ENCODE results near the gene TAF1. TPM values are rescaled to one million over a fixed set of nuclear protein-coding genes. Genes with fewer than 3 reads are reported as not detected.

Gene TAF1
- total and polyA plus RNA-seq, 2 of the 13 experiments (the other 11 are each of a cell fraction or from before 2014, with no cell fraction given): 8.1 to 17.7 TPM

- Histone ChIP-seq H3K9me3 (ENCODE audit: low read length) (no peaks in the 10 kb centered on the region), H4K20me1 (ENCODE audit: insufficient read depth, low read length) (no peaks in the 10 kb centered on the region), H3K9ac (ENCODE audit: insufficient read depth, low read depth, low read length) (no peak overlapping the region), H3K4me3 (replicated peaks in 1 of 3; ENCODE audit: insufficient read depth in 1 of 3, low read depth in 2 of 3, low read length in 3 of 3) (no peak overlapping the region), H3K27ac (ENCODE audit: extremely low read length, insufficient read depth, low read length) (no peak overlapping the region), H3K27me3 (ENCODE audit: control insufficient read depth in 1 of 2, insufficient read depth in 2 of 2, low read length in 2 of 2) (no peaks in the 10 kb centered on the region), H3K4me1 (ENCODE audit: insufficient read depth, low read length) (no peaks in the 10 kb centered on the region), H3K4me2 (ENCODE audit: low read depth, low read length) (no peak overlapping the region), H2AFZ (ENCODE audit: low read length) (no peak overlapping the region), H3K79me2 (ENCODE audit: insufficient read depth, low read length) (no peaks in the 10 kb centered on the region), H3K36me3 (replicated peaks in 1 of 2; ENCODE audit: control insufficient read depth in 1 of 2, insufficient read depth in 2 of 2, low read length in 2 of 2) (peaks cover 10 to 63% of the 10 kb centered on the region in 2 experiments)
- ChIA-PET CTCF (ENCODE audit: low intra/inter-chr PET ratio, low total read pairs) (no interaction called here), POLR2A (no interaction called here)
- BruUV-seq (replicated peaks): no TSS peak
- TF ChIP-seq TAF1 (CRISPR knock-in tag; IDR thresholded peaks at IDR 0.05) (no peak), SMAD3 (CRISPR knock-in tag; IDR thresholded peaks at IDR 0.05) (no peak)
- intact Hi-C loops (cut with micrococcal nuclease; ENCODE audit: unreplicated experiment) (no loop called here), in situ Hi-C loops (cut with HindIII; ENCODE audit: extremely low pct_ligation_motif_present, low pct_unique_long_range_greater_than_20kb) (no loop called here)
- 97% methylated on average over 6 of the region's 6 CpGs for WGBS (ENCODE audit: low lambda C conversion rate)
- ATAC-seq (no peak), FAIRE-seq (no peak), DNase-seq (ENCODE audit: low spot score) (no peak)
Observed at GRCh38 chrX:71458866-71459265, 92.7 kb downstream of the TAF1 start.

- peaks cover 5 to 31% of the 10 kb centered on the region in 2 experiments for H3K36me3 ChIP-seq (replicated peaks in 1 of 2; ENCODE audit: control insufficient read depth in 1 of 2, insufficient read depth in 2 of 2, low read length in 2 of 2)
- no peak for TF ChIP-seq ZNF614 (CRISPR knock-in tag; IDR thresholded peaks at IDR 0.05; ENCODE audit: borderline replicate concordance)
- no peak overlapping the region for H3K27ac ChIP-seq (ENCODE audit: extremely low read length, insufficient read depth, low read length)
- H3K4me3 ChIP-seq (replicated peaks in 1 of 3; ENCODE audit: insufficient read depth in 1 of 3, low read depth in 2 of 3, low read length in 3 of 3): no peak overlapping the region
- no peaks in the 10 kb centered on the region for H4K20me1 ChIP-seq (ENCODE audit: insufficient read depth, low read length)
- intact Hi-C loops (cut with micrococcal nuclease; ENCODE audit: unreplicated experiment) (no loop called here), in situ Hi-C loops (cut with HindIII; ENCODE audit: extremely low pct_ligation_motif_present, low pct_unique_long_range_greater_than_20kb) (no loop called here)
- ATAC-seq (no peak), DNase-seq (ENCODE audit: low spot score) (no peak), FAIRE-seq (no peak)
- no peak overlapping the region for H3K4me2 ChIP-seq (ENCODE audit: low read depth, low read length)
- no peaks in the 10 kb centered on the region for H3K4me1 ChIP-seq (ENCODE audit: insufficient read depth, low read length)
- BruUV-seq (replicated peaks): no TSS peak
- H2AFZ ChIP-seq (ENCODE audit: low read length): no peak overlapping the region
- ChIA-PET POLR2A (no interaction called here), CTCF (ENCODE audit: low intra/inter-chr PET ratio, low total read pairs) (no interaction called here)
- H3K79me2 ChIP-seq (ENCODE audit: insufficient read depth, low read length): no peaks in the 10 kb centered on the region
- H3K9me3 ChIP-seq (ENCODE audit: low read length): no peaks in the 10 kb centered on the region
- H3K27me3 ChIP-seq (ENCODE audit: control insufficient read depth in 1 of 2, insufficient read depth in 2 of 2, low read length in 2 of 2): no peaks in the 10 kb centered on the region
- H3K9ac ChIP-seq (ENCODE audit: insufficient read depth, low read depth, low read length): no peak overlapping the region
Observed at GRCh38 chrX:71464968-71465367, 98.8 kb downstream of the TAF1 start.

Measured in HepG2 (cell line).